GOT3 (cell line): ENCODE data around the gene KPTN.

Source experiments
- DNase-seq: peaks from one replicate; lab custom pipeline; 2025; ENCODE audit warnings: mixed read lengths; lab: John Stamatoyannopoulos, UW

Gene KPTN

GRCh38 chr19:47469363-47469700 lies 14.7 kb downstream of the KPTN start:
- DNase-seq: no peak

- no peak for DNase-seq
Observed at GRCh38 chr19:47467914-47468313, 16.1 kb downstream of the KPTN start.

- no peak for DNase-seq
Observed at GRCh38 chr19:47465957-47466356, 18.1 kb downstream of the KPTN start.

DNA sequence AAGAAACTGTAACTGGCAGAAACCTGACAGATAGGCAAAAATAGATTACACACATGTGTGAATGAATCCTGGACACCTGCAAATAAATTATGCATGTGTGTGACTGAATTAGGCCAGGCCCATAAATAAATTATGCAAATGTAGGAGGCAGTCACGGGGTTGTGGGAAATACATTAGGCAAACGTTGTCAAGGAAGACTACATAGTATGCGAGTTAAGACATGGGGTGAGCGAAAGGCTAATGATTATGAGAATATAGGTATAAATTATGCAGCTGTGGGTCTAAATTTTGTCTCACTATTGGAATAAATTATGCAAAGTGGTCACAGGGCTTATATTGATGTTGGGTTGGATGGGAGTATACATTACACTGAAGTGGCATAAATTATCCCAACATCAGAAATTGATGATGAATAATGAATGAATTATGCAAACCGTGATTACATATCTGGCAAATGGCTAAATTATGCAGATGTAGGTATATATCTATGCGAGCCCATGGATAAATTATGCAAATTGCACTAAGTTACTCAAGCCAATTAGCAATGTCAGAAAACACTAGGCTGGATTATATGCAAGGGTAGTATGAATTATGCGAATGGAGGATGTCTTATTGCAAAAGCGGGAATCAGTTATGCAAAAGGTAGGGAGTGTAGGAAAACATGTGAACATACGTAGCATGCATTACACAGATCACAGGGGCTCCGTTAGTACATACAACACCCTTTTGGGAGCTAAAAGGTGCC lies 19.2 kb downstream of the KPTN start:
- no peak for DNase-seq

GRCh38 chr19:47461876-47462275 lies 22.1 kb downstream of the KPTN start:
- DNase-seq: no peak

DNA sequence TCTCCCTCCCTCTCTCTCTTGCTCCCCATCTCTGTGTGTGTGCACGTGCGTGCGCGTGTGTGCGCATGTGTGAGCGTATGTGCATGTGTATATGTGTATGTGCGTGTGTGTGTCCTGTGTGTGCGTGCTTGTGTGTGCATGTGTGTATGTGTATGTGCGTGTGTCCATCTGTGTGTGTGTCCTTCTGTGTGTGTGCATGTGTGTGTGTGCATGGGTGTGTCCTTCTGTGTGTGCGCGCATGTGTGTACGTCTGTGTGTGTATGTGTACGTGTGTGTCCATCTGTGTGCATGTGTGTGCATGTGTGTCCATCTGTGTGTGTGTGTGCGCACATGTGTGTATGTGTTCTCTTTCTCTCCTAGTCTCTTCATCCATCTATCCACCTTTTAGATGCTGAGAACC lies 24.5 kb downstream of the KPTN start:
- no peak for DNase-seq

GRCh38 chr19:47458672-47459071 lies 25.3 kb downstream of the KPTN start:
- no peak for DNase-seq

GRCh38 chr19:47456721-47457474 lies 27.1 kb downstream of the KPTN start:
- DNase-seq: no peak

DNA sequence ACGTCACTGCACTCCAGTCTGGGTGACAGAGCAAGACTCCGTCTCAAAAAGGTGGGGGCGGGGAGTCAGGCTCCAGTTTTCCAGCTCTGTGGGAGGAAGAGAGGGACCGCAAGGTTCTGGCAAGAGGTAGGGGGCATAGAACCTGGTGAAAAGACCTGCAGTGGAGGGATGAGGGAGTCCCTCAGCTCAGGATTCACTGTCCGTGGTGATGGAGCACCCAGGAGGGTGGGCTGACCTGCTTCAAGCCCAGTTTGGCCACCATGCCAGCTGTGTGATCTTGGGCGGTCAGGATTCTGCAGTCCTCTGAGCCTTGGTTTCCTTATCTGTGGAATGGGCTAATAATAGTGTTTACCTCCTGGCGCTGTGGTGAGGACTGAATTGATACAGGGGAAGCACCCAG lies 33.5 kb downstream of the KPTN start:
- DNase-seq: no peak

DNA sequence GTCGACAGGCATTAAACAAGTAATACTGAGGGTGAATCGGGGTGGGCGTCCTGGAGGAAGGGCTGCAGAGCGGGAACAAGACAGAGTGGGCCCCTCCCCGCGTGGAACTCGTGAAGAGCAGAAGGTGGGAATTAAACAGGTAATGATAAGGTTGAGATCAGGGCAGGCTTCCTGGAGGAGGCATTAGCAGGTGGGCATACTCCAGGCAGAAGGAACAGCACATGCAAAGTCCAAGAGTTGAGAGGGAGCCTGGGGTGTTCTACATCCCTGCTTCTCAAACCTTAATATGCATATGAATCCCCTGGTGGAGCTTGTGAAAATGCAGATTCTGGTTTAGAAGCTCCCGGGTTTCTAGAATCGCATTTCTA lies 35.7 kb downstream of the KPTN start:
- no peak for DNase-seq

DNA sequence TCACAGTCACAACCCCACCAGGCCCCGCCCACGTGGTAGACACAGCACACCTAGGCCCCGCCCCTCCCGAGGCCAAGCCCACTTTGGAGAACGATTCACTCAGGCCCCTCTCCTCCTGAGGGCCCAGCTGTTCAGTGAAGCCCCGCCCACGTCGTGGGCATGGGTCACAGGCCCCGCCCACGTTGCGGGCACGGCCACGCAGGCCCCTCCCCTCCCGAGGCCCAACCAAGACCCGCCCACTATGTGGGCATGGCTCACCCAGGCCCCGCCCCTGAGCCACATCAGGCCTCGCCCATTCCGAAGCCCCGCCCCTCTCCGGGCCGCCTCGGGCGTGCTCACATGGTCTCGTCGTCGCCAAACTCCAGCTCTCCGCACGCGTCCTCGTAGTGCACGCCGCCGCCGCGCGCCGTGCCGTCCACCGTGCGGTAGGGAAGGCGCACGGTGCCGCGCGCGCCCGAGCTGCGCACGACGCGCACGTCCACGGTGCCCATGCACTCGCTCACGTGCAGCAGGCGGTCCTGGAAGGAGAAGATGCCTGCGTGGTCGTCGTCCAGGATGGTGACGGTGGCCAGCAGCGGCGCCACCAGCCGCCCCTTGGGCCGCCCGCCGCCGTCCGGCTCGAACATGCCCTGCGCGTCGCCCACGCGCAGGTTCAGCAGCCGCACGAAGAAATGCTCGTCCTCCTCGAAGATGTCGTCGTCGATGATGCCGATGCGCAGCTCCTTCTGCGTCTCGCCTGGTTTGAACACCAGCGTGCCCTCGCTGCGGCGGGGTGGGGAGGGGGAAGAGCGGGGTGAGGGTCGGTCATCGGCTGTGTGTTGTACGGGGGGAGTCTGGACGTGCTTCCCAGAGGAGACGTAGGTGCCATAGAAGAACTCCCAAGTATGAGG lies 36.3 kb downstream of the KPTN start:
- DNase-seq: no peak

DNA sequence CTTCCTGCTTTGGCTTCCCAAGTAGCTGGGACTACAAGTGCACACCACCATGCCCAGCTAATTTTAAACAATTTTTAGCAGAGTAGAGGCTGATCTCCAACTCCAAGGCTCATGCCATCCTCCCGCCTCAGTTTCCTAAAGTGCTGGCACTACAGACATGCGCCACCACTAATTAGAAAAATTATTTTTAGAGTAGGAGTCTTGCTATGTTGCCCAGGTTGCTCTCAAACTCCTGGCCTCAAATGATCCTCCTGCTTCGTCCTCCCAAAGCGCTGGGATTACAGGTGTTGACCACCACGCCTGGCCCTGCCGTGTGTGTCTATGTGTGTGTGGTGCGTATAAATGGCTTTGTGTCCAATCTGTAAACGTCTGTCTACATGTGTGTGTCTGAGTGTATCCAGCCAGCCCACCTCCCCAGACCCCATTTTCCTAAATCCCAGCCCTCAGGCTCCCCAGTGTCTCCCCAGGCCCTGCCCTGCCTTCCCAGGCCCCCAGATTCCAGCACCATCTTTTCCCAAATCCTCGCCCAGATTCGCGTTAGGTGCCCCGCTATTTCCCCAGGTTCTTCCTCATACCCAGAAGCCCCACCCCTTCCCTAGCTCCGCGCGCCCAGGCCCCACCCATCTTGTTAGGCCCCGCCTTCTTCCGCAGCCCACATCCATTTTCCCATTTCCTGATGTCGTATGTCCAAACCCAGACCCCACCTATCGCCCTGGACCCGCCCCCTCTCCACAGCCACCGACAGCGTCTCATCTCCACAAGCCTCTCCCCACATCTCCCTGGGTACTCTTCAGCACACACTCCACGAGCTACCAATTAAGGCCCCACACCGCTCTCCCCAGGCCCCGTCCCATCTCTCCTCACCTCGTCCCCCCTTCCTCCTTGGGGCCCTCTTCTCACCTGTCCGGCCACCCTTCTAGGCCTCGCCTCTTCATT lies 37.2 kb downstream of the KPTN start:
- no peak for DNase-seq

DNA sequence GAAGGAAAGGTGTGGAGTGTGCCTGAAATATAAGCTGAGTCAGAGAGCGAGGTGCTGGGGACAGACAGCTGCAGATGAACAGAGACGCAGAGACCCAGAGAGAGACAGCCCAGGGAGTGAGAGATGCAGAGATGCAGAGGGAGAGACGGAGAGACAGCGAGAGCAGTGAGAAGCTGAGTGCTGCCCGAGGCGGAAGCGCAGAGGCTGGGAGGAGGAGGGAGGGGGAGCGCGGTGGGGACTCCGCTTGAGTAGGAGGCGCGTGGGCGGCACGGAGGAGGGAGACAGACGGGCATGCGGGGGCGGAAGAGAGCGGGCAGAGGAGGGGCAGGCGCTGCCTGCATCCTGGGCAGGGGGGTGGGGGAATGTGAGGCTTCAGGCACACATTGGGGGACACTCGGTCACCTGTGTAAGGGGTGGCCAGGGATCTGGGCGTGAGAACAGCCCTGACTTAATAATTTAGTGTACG lies 38.0 kb downstream of the KPTN start:
- DNase-seq: no peak

DNA sequence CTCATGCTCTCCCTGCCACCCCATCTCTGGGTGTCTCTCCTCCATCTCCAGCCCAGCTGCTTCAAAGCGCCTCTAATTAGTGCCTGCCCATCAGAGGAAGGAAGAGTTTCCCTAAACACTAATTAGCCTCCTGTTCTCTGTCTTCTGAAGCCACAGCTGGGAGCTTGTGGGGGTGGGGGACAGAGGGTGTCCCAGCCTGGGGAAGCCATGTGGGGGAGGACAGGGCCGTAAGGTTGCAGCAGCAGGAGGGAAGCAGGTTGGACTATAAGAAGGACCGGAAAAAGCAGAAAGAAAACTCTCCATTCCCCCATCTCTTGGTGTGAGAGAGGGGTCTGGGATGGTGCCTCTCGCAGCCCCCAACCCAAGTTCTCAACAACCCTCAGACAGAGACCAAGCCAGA lies 38.5 kb downstream of the KPTN start:
- DNase-seq: no peak

DNA sequence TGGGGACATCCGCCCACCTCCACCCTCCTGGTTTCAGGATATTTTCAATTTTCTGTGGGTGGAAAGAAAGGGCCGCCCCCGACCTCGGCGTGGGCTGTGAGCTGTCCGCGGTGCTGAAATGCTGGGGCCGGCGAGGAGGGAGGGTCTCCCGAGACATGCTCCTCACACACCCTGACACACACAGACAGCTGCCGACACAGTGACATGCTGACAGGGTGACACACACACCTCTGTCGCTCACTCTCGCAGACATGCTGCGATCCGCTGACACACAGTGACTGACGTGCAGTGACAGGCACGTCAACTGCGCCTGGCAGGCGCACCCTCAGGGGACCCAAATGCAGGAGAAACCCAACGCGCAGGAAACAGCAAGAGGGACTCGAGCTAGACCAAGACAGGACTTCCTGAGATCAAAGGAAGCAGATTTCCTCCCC lies 39.6 kb downstream of the KPTN start:
- DNase-seq: no peak

- no peak for DNase-seq
Observed at GRCh38 chr19:47443331-47443730, 40.7 kb downstream of the KPTN start.

GRCh38 chr19:47438793-47439220 lies 45.2 kb downstream of the KPTN start:
- no peak for DNase-seq

- DNase-seq: no peak
Observed at GRCh38 chr19:47437500-47437899, 46.5 kb downstream of the KPTN start.

- DNase-seq: peak; percentile 23
Observed at GRCh38 chr19:47436712-47437401, 47.2 kb downstream of the KPTN start.

DNA sequence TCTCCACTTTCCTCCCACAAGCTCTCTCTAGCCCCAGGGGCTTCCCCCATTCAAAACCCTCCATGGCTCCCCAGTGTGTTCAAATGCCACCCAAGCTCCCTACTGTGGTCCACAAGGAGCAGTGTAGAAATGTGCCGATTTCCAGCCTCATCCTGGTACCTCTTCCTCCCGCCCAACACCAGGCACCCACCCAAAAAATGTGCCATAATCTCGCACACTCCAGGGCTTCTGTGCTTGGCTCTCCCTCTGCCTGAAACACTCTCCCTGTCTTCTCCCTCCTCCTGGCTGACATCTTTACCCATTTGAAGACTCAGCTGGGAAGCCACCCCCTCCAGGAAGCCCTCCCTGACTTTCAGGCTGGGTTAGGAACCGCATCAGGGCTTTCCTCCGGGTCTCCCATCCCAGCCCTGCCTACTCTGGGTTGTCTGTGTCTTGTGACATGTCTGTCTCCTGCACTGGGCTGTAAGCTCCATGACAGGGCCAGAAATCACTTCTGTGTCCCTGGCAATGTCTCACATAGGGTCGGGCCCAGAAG lies 48.1 kb downstream of the KPTN start:
- no peak for DNase-seq

DNA sequence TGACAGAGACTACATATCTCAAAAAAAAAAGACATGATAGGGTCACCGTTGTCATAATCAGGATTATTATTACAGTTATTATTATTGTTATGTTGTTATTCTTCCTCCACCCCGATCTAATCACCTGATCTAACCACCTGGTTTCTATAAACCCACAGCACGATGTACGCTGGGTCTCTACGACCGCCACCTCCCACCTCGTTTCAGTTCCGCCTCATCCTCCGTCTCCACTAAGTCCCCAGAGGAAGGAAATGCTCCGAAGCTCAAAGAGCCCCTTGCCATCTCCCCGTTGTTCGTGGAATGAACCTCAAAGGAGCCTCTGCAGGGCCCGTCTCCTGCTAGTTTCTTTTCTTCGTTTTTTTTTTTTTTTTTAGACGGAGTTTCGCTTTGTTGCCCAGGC lies 48.8 kb downstream of the KPTN start:
- DNase-seq: no peak
